OCI-LY3 (cell line): Measurements from ENCODE around the gene ZNRF2.

Experiments used
- EZH2phosphoT487 ChIP-seq: fragments of 200-600 bp; shearing (Covaris generic); IDR thresholded peaks from 2 replicates; pipeline ENCODE4 v1.6.1; 2018; ENCODE audit warnings: antibody characterized with exemption, mixed run types, low read depth
- TF ChIP-seq, protein P1 (sequence below): fragments of 200-600, 300-600 bp; sonication (generic); IDR thresholded peaks from 2 replicates; pipeline ENCODE4 v1.5.1; 2014; ENCODE audit warnings: antibody characterized with exemption, low read length, low read depth

DNA sequence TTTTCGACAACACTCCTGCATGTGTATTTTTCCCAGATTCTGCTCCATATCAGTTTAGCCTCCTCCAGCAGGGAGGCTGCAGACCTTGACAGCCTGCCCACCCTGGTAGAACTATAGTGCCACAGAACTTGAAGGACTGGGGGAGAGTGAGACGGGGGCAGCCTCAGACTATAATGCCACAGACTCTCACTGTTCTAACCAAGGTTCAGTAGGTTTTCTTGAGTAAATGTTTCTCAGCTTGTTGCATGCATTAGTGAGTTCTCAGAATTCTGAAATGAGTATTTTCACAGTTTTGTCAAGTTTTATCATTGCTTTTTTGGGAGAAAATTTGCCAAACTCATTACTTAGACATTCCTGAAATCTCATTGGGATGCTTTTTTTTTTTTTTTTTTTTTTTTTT lies 95.9 kb downstream of the ZNRF2 start:
- TF ChIP-seq, protein P1, sequence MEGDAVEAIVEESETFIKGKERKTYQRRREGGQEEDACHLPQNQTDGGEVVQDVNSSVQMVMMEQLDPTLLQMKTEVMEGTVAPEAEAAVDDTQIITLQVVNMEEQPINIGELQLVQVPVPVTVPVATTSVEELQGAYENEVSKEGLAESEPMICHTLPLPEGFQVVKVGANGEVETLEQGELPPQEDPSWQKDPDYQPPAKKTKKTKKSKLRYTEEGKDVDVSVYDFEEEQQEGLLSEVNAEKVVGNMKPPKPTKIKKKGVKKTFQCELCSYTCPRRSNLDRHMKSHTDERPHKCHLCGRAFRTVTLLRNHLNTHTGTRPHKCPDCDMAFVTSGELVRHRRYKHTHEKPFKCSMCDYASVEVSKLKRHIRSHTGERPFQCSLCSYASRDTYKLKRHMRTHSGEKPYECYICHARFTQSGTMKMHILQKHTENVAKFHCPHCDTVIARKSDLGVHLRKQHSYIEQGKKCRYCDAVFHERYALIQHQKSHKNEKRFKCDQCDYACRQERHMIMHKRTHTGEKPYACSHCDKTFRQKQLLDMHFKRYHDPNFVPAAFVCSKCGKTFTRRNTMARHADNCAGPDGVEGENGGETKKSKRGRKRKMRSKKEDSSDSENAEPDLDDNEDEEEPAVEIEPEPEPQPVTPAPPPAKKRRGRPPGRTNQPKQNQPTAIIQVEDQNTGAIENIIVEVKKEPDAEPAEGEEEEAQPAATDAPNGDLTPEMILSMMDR, result no peak
- no peak for TF ChIP-seq EZH2phosphoT487
